ENCODE results near the gene H1-8.

H1-8 gene

GRCh38 chr3:129595544-129596193, 52.7 kb downstream of the H1-8 start:
- no peak for DNase-seq

DNA sequence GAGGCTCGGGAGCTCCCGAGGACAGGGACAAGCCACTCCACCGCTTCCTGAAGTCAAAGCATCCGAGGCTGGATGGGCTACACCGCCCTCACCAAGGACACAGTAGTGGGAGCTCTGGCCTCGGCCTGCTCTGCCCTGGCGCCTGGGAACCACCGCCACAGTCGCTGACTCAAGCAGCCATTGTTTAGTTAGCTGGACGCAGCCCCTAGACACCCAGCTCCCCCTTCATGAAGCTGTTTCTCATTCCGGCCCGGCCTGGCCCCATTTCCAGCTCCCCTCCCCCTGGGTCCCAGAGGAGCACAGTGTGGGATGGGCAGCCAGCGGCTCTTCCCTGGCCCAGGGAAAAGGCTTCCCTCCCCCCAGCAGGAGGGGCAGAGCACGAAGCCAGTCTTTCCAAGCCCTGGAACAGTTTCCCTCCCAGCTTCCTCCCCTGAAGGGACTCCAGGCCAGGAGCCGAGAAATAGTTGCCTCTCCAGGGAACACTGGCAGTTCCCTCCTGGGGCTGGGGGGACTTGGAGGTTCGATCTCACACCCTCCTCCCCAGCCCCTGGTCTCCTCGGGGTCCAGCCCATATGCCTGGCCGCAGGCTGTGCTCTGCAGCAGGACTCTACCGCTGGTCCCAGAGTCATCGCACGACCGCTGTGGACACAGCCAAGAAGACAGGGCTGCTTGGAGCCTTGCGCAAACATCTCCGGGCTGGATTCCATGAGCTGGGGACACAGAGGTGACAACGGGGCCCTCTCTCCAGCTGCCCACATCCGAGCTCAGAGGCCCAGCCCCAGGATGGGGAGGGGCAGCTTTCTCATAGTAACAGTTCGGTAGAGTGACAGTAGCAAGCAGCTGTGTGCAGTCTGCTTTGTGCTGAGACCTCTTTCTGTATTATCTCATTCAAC, 53.5 kb downstream of the H1-8 start:
- DNase-seq, result no peak

DNA sequence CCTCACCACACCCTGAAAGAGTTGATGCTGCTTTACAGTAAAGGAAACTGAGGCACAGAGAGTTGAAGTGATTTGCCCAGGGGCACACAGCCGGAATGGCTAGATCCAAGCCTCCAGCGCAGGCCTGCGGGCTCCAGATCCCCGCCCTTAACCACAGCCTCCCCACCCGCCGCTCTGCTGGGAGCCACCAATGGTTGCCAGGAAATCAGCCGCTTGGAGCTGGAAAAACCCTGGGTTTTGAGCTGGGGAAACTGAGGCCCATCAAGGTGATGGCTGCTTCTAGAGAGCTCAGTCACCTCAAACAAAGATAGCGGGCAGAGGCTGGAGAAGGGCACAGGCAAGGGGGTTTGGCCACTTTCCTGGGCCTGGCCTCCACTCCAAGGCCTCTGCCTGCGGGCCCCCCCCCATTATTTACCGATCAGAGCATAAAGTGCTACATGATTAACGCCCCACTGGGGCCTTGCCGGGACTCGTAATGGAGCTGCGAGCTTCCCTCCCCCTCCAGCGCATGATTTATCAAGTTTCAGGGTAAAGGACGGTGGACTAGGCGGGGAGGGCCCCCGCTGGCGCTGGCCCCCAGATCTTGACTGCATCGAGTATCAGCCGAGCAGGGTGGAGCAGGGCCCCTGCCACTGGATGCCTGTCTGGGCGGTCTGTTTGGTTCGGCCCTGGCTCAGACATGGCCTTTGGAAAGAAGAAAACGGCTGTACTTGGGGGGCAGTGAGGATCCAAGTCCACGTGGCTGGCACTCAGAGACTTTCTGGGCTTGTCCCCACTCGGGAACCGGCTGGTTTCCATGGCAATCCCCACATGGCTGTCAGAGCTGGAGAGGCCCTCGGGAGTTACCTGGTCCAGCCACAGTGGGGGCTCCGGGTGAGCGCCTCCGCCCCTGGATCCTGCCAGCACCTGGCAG, 54.4 kb downstream of the H1-8 start:
- DNase-seq, result no peak

- no peak for DNase-seq
Measured at GRCh38 chr3:129598000-129598381, 55.0 kb downstream of the H1-8 start.

DNA sequence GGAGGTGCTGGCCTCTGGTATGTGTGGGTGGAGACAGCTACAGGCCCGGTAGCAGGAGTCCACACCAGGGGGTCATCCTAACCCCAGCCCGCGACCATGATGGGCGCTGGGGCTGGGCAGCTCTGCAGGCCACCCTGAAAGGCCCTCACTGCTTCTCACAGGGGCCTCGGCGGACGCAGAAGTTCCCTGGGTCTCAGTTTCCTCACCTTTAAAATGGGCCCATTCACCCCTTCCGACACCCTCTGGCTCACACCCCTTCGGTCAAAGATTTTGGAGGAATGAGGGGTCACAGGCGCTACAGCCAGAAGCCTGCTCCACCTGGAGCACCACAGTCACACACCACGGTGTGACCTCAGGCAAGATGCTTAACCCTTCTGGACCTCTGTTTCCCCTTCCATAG, 55.5 kb downstream of the H1-8 start:
- no peak for DNase-seq

DNA sequence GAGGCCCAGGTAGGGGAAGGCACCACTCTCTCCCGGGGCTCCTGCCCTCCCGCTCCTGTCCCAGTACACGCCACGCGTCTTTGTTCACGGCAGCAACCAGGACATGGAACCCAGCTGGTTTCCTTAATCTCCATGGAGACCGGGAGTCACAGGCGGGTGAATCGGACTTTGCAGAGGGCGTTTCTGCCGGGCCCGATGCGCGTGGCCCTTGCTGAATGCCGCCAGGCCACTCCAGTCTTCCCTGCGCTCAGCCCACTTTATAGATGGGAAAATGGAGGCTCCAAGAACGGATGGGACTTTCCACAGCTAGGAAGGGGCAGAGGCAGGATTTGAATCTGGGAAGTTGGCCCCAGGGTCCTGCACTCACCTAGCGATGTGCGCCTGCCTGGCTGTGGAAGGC, 56.1 kb downstream of the H1-8 start:
- DNase-seq, result no peak

DNA sequence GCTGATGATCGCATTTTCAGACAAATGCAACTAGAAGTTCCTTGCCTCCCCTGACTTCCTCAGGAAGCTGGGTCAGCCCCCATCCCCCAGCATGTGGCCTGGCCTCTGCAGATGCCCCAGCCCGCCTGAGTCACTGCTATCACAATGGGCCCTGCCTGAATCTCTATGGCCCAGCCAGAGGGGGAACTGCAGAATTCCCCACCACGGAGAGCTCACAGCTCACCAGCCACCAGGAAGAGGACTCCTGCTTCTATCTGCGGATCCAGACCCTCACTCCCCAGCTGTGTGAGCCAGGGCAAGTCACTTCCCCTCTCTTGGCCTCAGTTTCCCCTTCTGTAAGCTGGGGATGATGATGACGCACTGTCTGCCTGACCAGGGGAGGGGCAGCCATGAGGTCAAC, 56.6 kb downstream of the H1-8 start:
- no peak for DNase-seq

DNA sequence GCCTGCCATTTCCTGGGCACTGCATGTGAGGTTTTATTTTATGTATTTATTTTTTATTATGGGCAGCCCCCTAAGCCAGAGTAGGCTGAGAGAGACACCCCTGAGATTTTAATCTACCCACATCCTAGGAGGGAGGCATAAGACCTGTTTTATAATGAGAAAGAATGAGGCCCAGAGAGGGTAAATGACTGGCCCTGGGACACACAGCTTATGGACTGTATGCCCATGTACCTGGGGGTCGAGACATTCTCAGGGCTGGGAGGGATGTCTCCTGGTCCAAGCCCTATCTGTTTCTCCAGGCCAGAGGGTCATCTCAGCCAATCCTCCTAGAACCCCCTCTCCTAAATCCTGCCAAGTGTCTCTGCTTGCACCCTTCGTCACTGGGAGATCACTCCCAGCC, 57.4 kb downstream of the H1-8 start:
- no peak for DNase-seq
